Measurements from ENCODE around the gene DCAF8.

- TF ChIP-seq CTCF (IDR thresholded peaks at IDR 0.05) (no peak), POLR2AphosphoS5 (IDR thresholded peaks at IDR 0.05) (no peak), POLR2A (IDR thresholded peaks at IDR 0.05) (no peak), EP300 (IDR thresholded peaks at IDR 0.05) (no peak)
These were observed 90.4 kb downstream of the DCAF8 start for GRCh38 chr1:160171980-160172379.
